K562 (cell line): ENCODE results near the gene PSMB8. TPM values are rescaled to one million over a fixed set of nuclear protein-coding genes. Genes with fewer than 3 reads are reported as not detected.

ENCODE experiments used
- ATAC-seq: fragments of 200-7000 bp; cut with Tn5 transposase; 3 replicates; pipeline ENCODE4 v1.9.1; 2020; ENCODE audit warnings: moderate library complexity
- BruUV-seq: library from RNA; stranded (reverse); fragments of 400-500 nt; replicated peaks from 2 replicates; lab custom pipeline; 2021; lab: Mats Ljungman, UMichigan
- CTCF ChIA-PET: fragments of 300-600 bp; formaldehyde crosslinking; extraction: SDS; loops from one replicate; lab custom pipeline; 2021; ENCODE audit warnings: low intra/inter-chr PET ratio; lab: Yijun Ruan, JAX
- POLR2A ChIA-PET: fragments of 300-600, 350-650 bp; sonication (Branson Sonifier 250); formaldehyde crosslinking; extraction: SDS; loops from one replicate; lab custom pipeline; 2021; ENCODE audit warnings: antibody characterized with exemption, inconsistent platforms; lab: Yijun Ruan, JAX
- DNase-seq, 4 experiments: peaks; one replicate each; pipeline versions ENCODE4 v3.0.0 to v3.0.0-alpha.2; 2011 to 2018; ENCODE audit warnings: low spot score in 3 of 4, mixed read lengths in 3 of 4; ENCODE audit errors: extremely low read depth in 1 of 4
- FAIRE-seq: peaks from 2 replicates; lab custom pipeline; 2011; peaks lifted over from hg19 to GRCh38; lab: Jason Lieb, UNC
- H2AFZ ChIP-seq: 2 replicates; pipeline ENCODE4 v1.6.0; 2011; ENCODE audit warnings: low read depth, low read length, control low read depth, inconsistent platforms
- H3K27ac ChIP-seq: fragments of 200-600 bp; 3 replicates; pipeline ENCODE4 v1.8.0; 2011; ENCODE audit warnings: low read depth, mild to moderate bottlenecking, control low read depth, inconsistent platforms, low read length, moderate library complexity, mixed read lengths; ENCODE audit errors: extremely low read depth
- H3K27me3 ChIP-seq, 2 experiments: fragments of 300-600 bp in 1 of 2; 2 replicates in 1 of 2; 3 replicates in 1 of 2; pipeline versions ENCODE4 v1.6.0 to v1.8.0; 2011; ENCODE audit warnings: inconsistent platforms in 2 of 2, low read length in 2 of 2, mild to moderate bottlenecking in 1 of 2, mixed read lengths in 1 of 2, moderate library complexity in 1 of 2; ENCODE audit not compliant: control insufficient read depth in 2 of 2, insufficient read depth in 2 of 2
- H3K36me3 ChIP-seq: fragments of 300-600 bp; 3 replicates; pipeline ENCODE4 v1.8.0; 2011; ENCODE audit warnings: mild to moderate bottlenecking, low read length, inconsistent platforms; ENCODE audit not compliant: control insufficient read depth, insufficient read depth
- H3K4me1 ChIP-seq, 2 experiments: fragments of 200-600 bp in 1 of 2; replicated peaks in 1 of 2; 2 replicates in 1 of 2; 3 replicates in 1 of 2; pipeline versions ENCODE4 v1.5.1 to v1.8.0; 2011; ENCODE audit warnings: inconsistent platforms in 2 of 2, low read length in 2 of 2, mild to moderate bottlenecking in 1 of 2, mixed read lengths in 1 of 2, moderate library complexity in 1 of 2; ENCODE audit not compliant: control insufficient read depth in 2 of 2, insufficient read depth in 2 of 2
- H3K4me2 ChIP-seq: 2 replicates; pipeline ENCODE4 v1.6.1; 2011; ENCODE audit warnings: low read length, control low read depth, inconsistent platforms, mixed read lengths; ENCODE audit not compliant: insufficient read depth
- H3K4me3 ChIP-seq: fragments of 200-600 bp; sonication (generic), shearing (Covaris generic); 2 replicates; pipeline ENCODE4 v1.5.1; 2016; ENCODE audit warnings: control low read depth, inconsistent platforms
- H3K79me2 ChIP-seq: fragments of 200-600 bp; 3 replicates; pipeline ENCODE4 v1.8.0; 2011; ENCODE audit warnings: low read length, inconsistent platforms; ENCODE audit not compliant: control insufficient read depth, insufficient read depth
- H3K9ac ChIP-seq, 2 experiments: 2 replicates each; pipeline versions ENCODE4 v1.6.0 to v1.6.1; 2011; ENCODE audit warnings: low read depth in 2 of 2, low read length in 2 of 2, control low read depth in 1 of 2, inconsistent platforms in 1 of 2, mild to moderate bottlenecking in 1 of 2, mixed read lengths in 1 of 2; ENCODE audit not compliant: insufficient read depth in 1 of 2
- H3K9me1 ChIP-seq: one replicate; pipeline ENCODE4 v1.6.0; 2011; ENCODE audit warnings: inconsistent platforms, mild to moderate bottlenecking, low read length, moderate library complexity; ENCODE audit not compliant: control insufficient read depth, insufficient read depth
- H3K9me3 ChIP-seq: replicated peaks from 2 replicates; pipeline ENCODE4 v1.5.1; 2011; ENCODE audit warnings: low read depth, low read length, inconsistent platforms; ENCODE audit not compliant: control insufficient read depth, insufficient read depth
- H4K20me1 ChIP-seq: replicated peaks from 2 replicates; pipeline ENCODE4 v1.6.1; 2011; ENCODE audit warnings: low read length, inconsistent platforms, mixed read lengths; ENCODE audit not compliant: control insufficient read depth, insufficient read depth
- FOXA1 ChIP-seq: fragments of 450-650 bp; IDR thresholded peaks from 2 replicates; pipeline ENCODE4 v1.6.1; 2016; ENCODE audit warnings: mild to moderate bottlenecking, borderline replicate concordance
- HINFP ChIP-seq: fragments of 450-650 bp; conservative IDR thresholded peaks from 2 replicates; pipeline ENCODE4 v1.6.1; 2016; ENCODE audit warnings: missing genetic modification characterization, low read depth, mild to moderate bottlenecking, control low read depth, missing compliant biosample characterization
- KHSRP ChIP-seq: fragments of 450-650 bp; IDR thresholded peaks from 2 replicates; pipeline ENCODE4 v1.6.1; 2017
- SMAD3 ChIP-seq: fragments of 450-650 bp; formaldehyde crosslinking; conservative IDR thresholded peaks from 2 replicates; pipeline ENCODE4 v1.4.0; 2020; ENCODE audit warnings: mild to moderate bottlenecking
- SREBF2 ChIP-seq: sonication (generic); formaldehyde crosslinking; IDR thresholded peaks from 2 replicates; pipeline ENCODE4 v1.4.0; 2020; ENCODE audit warnings: mild to moderate bottlenecking, missing genetic modification reagents
- TFAM ChIP-seq: fragments of 250-450 bp; sonication (Bioruptor Pico); conservative IDR thresholded peaks from 2 replicates; pipeline ENCODE4 v1.5.0; 2021; ENCODE audit warnings: mild to moderate bottlenecking, moderate library complexity
- ZNF121 ChIP-seq: sonication (generic); formaldehyde crosslinking; conservative IDR thresholded peaks from 2 replicates; pipeline ENCODE4 v1.8.0; 2022; ENCODE audit warnings: missing genetic modification reagents
- ZNF143 ChIP-seq: sonication (generic); formaldehyde crosslinking; IDR thresholded peaks from 2 replicates; pipeline ENCODE4 v1.9.0; 2022; ENCODE audit warnings: mild to moderate bottlenecking, missing genetic modification reagents
- ZNF511 ChIP-seq: sonication (generic); formaldehyde crosslinking; IDR thresholded peaks from 2 replicates; pipeline ENCODE4 v1.8.0; 2022; ENCODE audit warnings: mild to moderate bottlenecking, missing genetic modification reagents
- ZNF76 ChIP-seq: fragments of 250-450 bp; sonication (Bioruptor Pico); IDR thresholded peaks from 2 replicates; pipeline ENCODE4 v1.4.0; 2020; ENCODE audit warnings: mild to moderate bottlenecking, moderate library complexity, borderline replicate concordance
- WGBS: fragments of 100-300 bp; shearing (Covaris generic); methylation state at CpG from one replicate; pipeline ENCODE4 v1.1.6; 2016; ENCODE audit warnings: low coverage, mixed read lengths; ENCODE audit not compliant: insufficient coverage; ENCODE audit errors: missing lambda C conversion rate; 5-methylcytosine and 5-hydroxymethylcytosine counted together
- in situ Hi-C: fragments of 300-500 bp; cut with MboI; formaldehyde crosslinking; loops from 4 replicates; pipeline ENCODE4 v1.15.0; 2018; ENCODE audit warnings: inconsistent platforms, mixed read lengths
- intact Hi-C: fragments of 100-400 bp; cut with micrococcal nuclease; formaldehyde crosslinking; loops from 2 replicates; pipeline ENCODE4 v1.14.2; 2022
- polyA plus RNA-seq, 8 experiments: library from polyadenylated mRNA; depleted of rRNA in 4 of 8; stranded (reverse) in 5 of 8; unstranded in 3 of 8; fragments of >200 nt; fragmentation: Nextera tagmentation in 2 of 8; fragmentation: Illumina TruSeq in 1 of 8; extraction: Ambion mirVana in 2 of 8; extraction: Trizol in 1 of 8; gene quantifications; 2 replicates each; pipeline versions ENCODE4 v1.2.1 to v1.2.3, GENCODE V29; 2011 to 2014; ENCODE audit warnings: inconsistent platforms in 1 of 8, missing spikeins in 1 of 8
- total RNA-seq, 7 experiments: library from RNA; depleted of rRNA in 6 of 7; stranded (reverse); fragments of >200 nt in 6 of 7; fragmentation: Illumina TruSeq in 2 of 7; extraction: Trizol in 2 of 7; gene quantifications; 2 replicates each; pipeline versions ENCODE4 v1.2.1 to v1.2.3, GENCODE V29; 2011 to 2021; ENCODE audit warnings: low replicate concordance in 1 of 7
- TF ChIP-seq, protein P1 (sequence below): fragments of 450-650 bp; formaldehyde crosslinking; IDR thresholded peaks from 2 replicates; pipeline ENCODE4 v1.4.0; 2020; ENCODE audit warnings: mild to moderate bottlenecking, moderate library complexity

Gene PSMB8
- total and polyA plus RNA-seq, 9 of the 15 experiments (the other 6 are each of a cell fraction or from before 2014, with no cell fraction given) = 0.71 to 4.0 (median 2.4) TPM

- 0% methylated on average over 3 of the region's 3 CpGs for WGBS
- no peak overlapping the region for H3K4me3 ChIP-seq
- H3K4me1 ChIP-seq = no peaks in the 10 kb centered on the region
- ChIA-PET POLR2A (interaction anchor here (0.7 to 1.1 kb wide), 3 partner anchors 13 to 135 kb away, joined by 3 read pairs; no protein-coding TSS in a partner anchor), CTCF (no interaction called here)
- H3K27me3 ChIP-seq = peaks cover 28% of the 10 kb centered on the region in 2 experiments
- no peak overlapping the region for H3K4me2 ChIP-seq
- H3K9ac ChIP-seq = no peak overlapping the region
- H3K36me3 ChIP-seq = no peaks in the 10 kb centered on the region
- FAIRE-seq = no peak
- no peak for DNase-seq
- no peak overlapping the region for H3K27ac ChIP-seq
- in situ Hi-C loops = loop anchor here (5.0 kb wide), 1 partner anchor 546 kb away; no protein-coding TSS in a partner anchor
- no peaks in the 10 kb centered on the region for H4K20me1 ChIP-seq
- H3K79me2 ChIP-seq = no peaks in the 10 kb centered on the region
- ATAC-seq = no peak
- intact Hi-C loops = no loop called here
- no peak overlapping the region for H2AFZ ChIP-seq
- no peaks in the 10 kb centered on the region for H3K9me1 ChIP-seq
- no peaks in the 10 kb centered on the region for H3K9me3 ChIP-seq
- no TSS peak for BruUV-seq
- no peak for TF ChIP-seq KHSRP
- no peak for TF ChIP-seq TFAM (CRISPR knock-in tag)
- no peak for TF ChIP-seq FOXA1
- no peak for TF ChIP-seq ZNF511 (CRISPR knock-in tag)
- no peak for TF ChIP-seq HINFP (tag)
- TF ChIP-seq SREBF2 (CRISPR knock-in tag) = no peak
- TF ChIP-seq, protein P1, sequence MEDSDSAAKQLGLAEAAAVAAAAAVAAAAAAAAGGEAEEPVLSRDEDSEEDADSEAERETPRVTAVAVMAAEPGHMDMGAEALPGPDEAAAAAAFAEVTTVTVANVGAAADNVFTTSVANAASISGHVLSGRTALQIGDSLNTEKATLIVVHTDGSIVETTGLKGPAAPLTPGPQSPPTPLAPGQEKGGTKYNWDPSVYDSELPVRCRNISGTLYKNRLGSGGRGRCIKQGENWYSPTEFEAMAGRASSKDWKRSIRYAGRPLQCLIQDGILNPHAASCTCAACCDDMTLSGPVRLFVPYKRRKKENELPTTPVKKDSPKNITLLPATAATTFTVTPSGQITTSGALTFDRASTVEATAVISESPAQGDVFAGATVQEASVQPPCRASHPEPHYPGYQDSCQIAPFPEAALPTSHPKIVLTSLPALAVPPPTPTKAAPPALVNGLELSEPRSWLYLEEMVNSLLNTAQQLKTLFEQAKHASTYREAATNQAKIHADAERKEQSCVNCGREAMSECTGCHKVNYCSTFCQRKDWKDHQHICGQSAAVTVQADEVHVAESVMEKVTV = no peak
- no peak for TF ChIP-seq SMAD3
- no peak for TF ChIP-seq ZNF143 (CRISPR knock-in tag)
- TF ChIP-seq ZNF76 (CRISPR knock-in tag) = no peak
- TF ChIP-seq ZNF121 = no peak
These were observed 50.9 kb downstream of the PSMB8 start for GRCh38 chr6:32792901-32793435.

Other genes starting within 250 kb of the PSMB8 start
Only the 7 nearest of the 14 such genes appear.
- not detected in 2 replicates for gene HLA-DQA2, start 102.7 kb downstream of the PSMB8 start, total RNA-seq (2014; rRNA removed)
- not detected in 2 replicates for gene HLA-DQA2, start 102.7 kb downstream of the PSMB8 start, total RNA-seq (2014; rRNA removed; fragmentation: Illumina TruSeq; extraction: Trizol)
- gene HLA-DQA2, start 102.7 kb downstream of the PSMB8 start, total RNA-seq (2015; rRNA removed; fragmentation: Illumina TruSeq; extraction: Trizol) = not detected in 2 replicates
- not detected in 2 replicates for gene HLA-DQA2, start 102.7 kb downstream of the PSMB8 start, total RNA-seq (2021)
- gene HLA-DQA2, start 102.7 kb downstream of the PSMB8 start, polyA plus RNA-seq (2011; rRNA removed) = not detected in 2 replicates
- not detected in 2 replicates for gene HLA-DQA2, start 102.7 kb downstream of the PSMB8 start, polyA plus RNA-seq (2014; fragmentation: Illumina TruSeq; extraction: Trizol)
- gene HLA-DQA2, start 102.7 kb downstream of the PSMB8 start, polyA plus RNA-seq (2014; fragmentation: Nextera tagmentation; extraction: Ambion mirVana) = not detected
- gene HLA-DQA2, start 102.7 kb downstream of the PSMB8 start, polyA plus RNA-seq (2014; rRNA removed) = not detected in 2 replicates
- not detected in 2 replicates for gene HLA-DQB2, start 80.5 kb downstream of the PSMB8 start, total RNA-seq (2014; rRNA removed)
- gene HLA-DQB2, start 80.5 kb downstream of the PSMB8 start, total RNA-seq (2014; rRNA removed; fragmentation: Illumina TruSeq; extraction: Trizol) = not detected in 2 replicates
- not detected in 2 replicates for gene HLA-DQB2, start 80.5 kb downstream of the PSMB8 start, total RNA-seq (2015; rRNA removed; fragmentation: Illumina TruSeq; extraction: Trizol)
- not detected in 2 replicates for gene HLA-DQB2, start 80.5 kb downstream of the PSMB8 start, total RNA-seq (2021)
- not detected in 2 replicates for gene HLA-DQB2, start 80.5 kb downstream of the PSMB8 start, polyA plus RNA-seq (2011; rRNA removed)
- gene HLA-DQB2, start 80.5 kb downstream of the PSMB8 start, polyA plus RNA-seq (2014; fragmentation: Illumina TruSeq; extraction: Trizol) = not detected in 2 replicates
- not detected for gene HLA-DQB2, start 80.5 kb downstream of the PSMB8 start, polyA plus RNA-seq (2014; fragmentation: Nextera tagmentation; extraction: Ambion mirVana)
- gene HLA-DQB2, start 80.5 kb downstream of the PSMB8 start, polyA plus RNA-seq (2014; rRNA removed) = not detected in 2 replicates
- gene HLA-DOB, start 27.0 kb downstream of the PSMB8 start, total RNA-seq (2014; rRNA removed) = 0.98 and 1.7 TPM in 2 replicates
- gene HLA-DOB, start 27.0 kb downstream of the PSMB8 start, total RNA-seq (2014; rRNA removed; fragmentation: Illumina TruSeq; extraction: Trizol) = 2.3 TPM in 2 replicates
- 1.1 and 1.2 TPM in 2 replicates for gene HLA-DOB, start 27.0 kb downstream of the PSMB8 start, total RNA-seq (2015; rRNA removed; fragmentation: Illumina TruSeq; extraction: Trizol)
- gene HLA-DOB, start 27.0 kb downstream of the PSMB8 start, total RNA-seq (2021) = 1.3 and 2.5 TPM in 2 replicates
- 4.0 and 4.6 TPM in 2 replicates for gene HLA-DOB, start 27.0 kb downstream of the PSMB8 start, polyA plus RNA-seq (2011; rRNA removed)
- 3.7 and 3.8 TPM in 2 replicates for gene HLA-DOB, start 27.0 kb downstream of the PSMB8 start, polyA plus RNA-seq (2014; fragmentation: Illumina TruSeq; extraction: Trizol)
- gene HLA-DOB, start 27.0 kb downstream of the PSMB8 start, polyA plus RNA-seq (2014; fragmentation: Nextera tagmentation; extraction: Ambion mirVana) = 1 to 10 TPM; 2.5 to 2.7 TPM
- 1.8 and 3.2 TPM in 2 replicates for gene HLA-DOB, start 27.0 kb downstream of the PSMB8 start, polyA plus RNA-seq (2014; rRNA removed)
- gene TAP2, start 5.3 kb downstream of the PSMB8 start, total RNA-seq (2014; rRNA removed) = 19.8 and 26.6 TPM in 2 replicates
- 12.9 and 18.4 TPM in 2 replicates for gene TAP2, start 5.3 kb downstream of the PSMB8 start, total RNA-seq (2014; rRNA removed; fragmentation: Illumina TruSeq; extraction: Trizol)
- 13.9 and 15.2 TPM in 2 replicates for gene TAP2, start 5.3 kb downstream of the PSMB8 start, total RNA-seq (2015; rRNA removed; fragmentation: Illumina TruSeq; extraction: Trizol)
- gene TAP2, start 5.3 kb downstream of the PSMB8 start, total RNA-seq (2021) = 47.2 and 53.5 TPM in 2 replicates
- 15.7 and 19.6 TPM in 2 replicates for gene TAP2, start 5.3 kb downstream of the PSMB8 start, polyA plus RNA-seq (2011; rRNA removed)
- gene TAP2, start 5.3 kb downstream of the PSMB8 start, polyA plus RNA-seq (2014; fragmentation: Illumina TruSeq; extraction: Trizol) = 26.8 and 27.3 TPM in 2 replicates
- 1 to 10 TPM; 2.0 to 3.1 TPM for gene TAP2, start 5.3 kb downstream of the PSMB8 start, polyA plus RNA-seq (2014; fragmentation: Nextera tagmentation; extraction: Ambion mirVana)
- 27.7 and 35.3 TPM in 2 replicates for gene TAP2, start 5.3 kb downstream of the PSMB8 start, polyA plus RNA-seq (2014; rRNA removed)
- gene TAP1, start 9.7 kb upstream of the PSMB8 start, total RNA-seq (2014; rRNA removed) = 3.5 and 8.6 TPM in 2 replicates
- 2.6 and 4.2 TPM in 2 replicates for gene TAP1, start 9.7 kb upstream of the PSMB8 start, total RNA-seq (2014; rRNA removed; fragmentation: Illumina TruSeq; extraction: Trizol)
- 3.6 and 3.9 TPM in 2 replicates for gene TAP1, start 9.7 kb upstream of the PSMB8 start, total RNA-seq (2015; rRNA removed; fragmentation: Illumina TruSeq; extraction: Trizol)
- gene TAP1, start 9.7 kb upstream of the PSMB8 start, total RNA-seq (2021) = 5.5 and 6.3 TPM in 2 replicates
- 4.3 and 9.2 TPM in 2 replicates for gene TAP1, start 9.7 kb upstream of the PSMB8 start, polyA plus RNA-seq (2011; rRNA removed)
- gene TAP1, start 9.7 kb upstream of the PSMB8 start, polyA plus RNA-seq (2014; fragmentation: Illumina TruSeq; extraction: Trizol) = 4.0 and 4.9 TPM in 2 replicates
- 1 to 10 TPM; 1.3 to 1.7 TPM for gene TAP1, start 9.7 kb upstream of the PSMB8 start, polyA plus RNA-seq (2014; fragmentation: Nextera tagmentation; extraction: Ambion mirVana)
- gene TAP1, start 9.7 kb upstream of the PSMB8 start, polyA plus RNA-seq (2014; rRNA removed) = 6.0 and 6.9 TPM in 2 replicates
- gene PSMB9, start 10.1 kb upstream of the PSMB8 start, total RNA-seq (2014; rRNA removed) = 3.0 TPM in 2 replicates
- 1.1 and 1.8 TPM in 2 replicates for gene PSMB9, start 10.1 kb upstream of the PSMB8 start, total RNA-seq (2014; rRNA removed; fragmentation: Illumina TruSeq; extraction: Trizol)
- 2.3 and 3.7 TPM in 2 replicates for gene PSMB9, start 10.1 kb upstream of the PSMB8 start, total RNA-seq (2015; rRNA removed; fragmentation: Illumina TruSeq; extraction: Trizol)
- 3.2 and 3.4 TPM in 2 replicates for gene PSMB9, start 10.1 kb upstream of the PSMB8 start, total RNA-seq (2021)
- 1.7 and 2.6 TPM in 2 replicates for gene PSMB9, start 10.1 kb upstream of the PSMB8 start, polyA plus RNA-seq (2011; rRNA removed)
- 1.8 and 2.1 TPM in 2 replicates for gene PSMB9, start 10.1 kb upstream of the PSMB8 start, polyA plus RNA-seq (2014; fragmentation: Illumina TruSeq; extraction: Trizol)
- 1 to 10 TPM; 1.9 to 2.8 TPM for gene PSMB9, start 10.1 kb upstream of the PSMB8 start, polyA plus RNA-seq (2014; fragmentation: Nextera tagmentation; extraction: Ambion mirVana)
- gene PSMB9, start 10.1 kb upstream of the PSMB8 start, polyA plus RNA-seq (2014; rRNA removed) = 2.4 and 2.5 TPM in 2 replicates
- gene HLA-DMB, start 97.0 kb upstream of the PSMB8 start, total RNA-seq (2014; rRNA removed) = not detected in 2 replicates
- gene HLA-DMB, start 97.0 kb upstream of the PSMB8 start, total RNA-seq (2014; rRNA removed; fragmentation: Illumina TruSeq; extraction: Trizol) = not detected in 2 replicates
- not detected in 2 replicates for gene HLA-DMB, start 97.0 kb upstream of the PSMB8 start, total RNA-seq (2015; rRNA removed; fragmentation: Illumina TruSeq; extraction: Trizol)
- gene HLA-DMB, start 97.0 kb upstream of the PSMB8 start, total RNA-seq (2021) = 0.18 and 0.38 TPM in 2 replicates
- gene HLA-DMB, start 97.0 kb upstream of the PSMB8 start, polyA plus RNA-seq (2011; rRNA removed) = not detected in 2 replicates
- not detected in 2 replicates for gene HLA-DMB, start 97.0 kb upstream of the PSMB8 start, polyA plus RNA-seq (2014; fragmentation: Illumina TruSeq; extraction: Trizol)
- gene HLA-DMB, start 97.0 kb upstream of the PSMB8 start, polyA plus RNA-seq (2014; fragmentation: Nextera tagmentation; extraction: Ambion mirVana) = not detected
- gene HLA-DMB, start 97.0 kb upstream of the PSMB8 start, polyA plus RNA-seq (2014; rRNA removed) = 0.03 TPM in 1 of 2 replicates, not detected in the other